ENCODE data around the gene C1QTNF1.

The C1QTNF1 gene

DNA sequence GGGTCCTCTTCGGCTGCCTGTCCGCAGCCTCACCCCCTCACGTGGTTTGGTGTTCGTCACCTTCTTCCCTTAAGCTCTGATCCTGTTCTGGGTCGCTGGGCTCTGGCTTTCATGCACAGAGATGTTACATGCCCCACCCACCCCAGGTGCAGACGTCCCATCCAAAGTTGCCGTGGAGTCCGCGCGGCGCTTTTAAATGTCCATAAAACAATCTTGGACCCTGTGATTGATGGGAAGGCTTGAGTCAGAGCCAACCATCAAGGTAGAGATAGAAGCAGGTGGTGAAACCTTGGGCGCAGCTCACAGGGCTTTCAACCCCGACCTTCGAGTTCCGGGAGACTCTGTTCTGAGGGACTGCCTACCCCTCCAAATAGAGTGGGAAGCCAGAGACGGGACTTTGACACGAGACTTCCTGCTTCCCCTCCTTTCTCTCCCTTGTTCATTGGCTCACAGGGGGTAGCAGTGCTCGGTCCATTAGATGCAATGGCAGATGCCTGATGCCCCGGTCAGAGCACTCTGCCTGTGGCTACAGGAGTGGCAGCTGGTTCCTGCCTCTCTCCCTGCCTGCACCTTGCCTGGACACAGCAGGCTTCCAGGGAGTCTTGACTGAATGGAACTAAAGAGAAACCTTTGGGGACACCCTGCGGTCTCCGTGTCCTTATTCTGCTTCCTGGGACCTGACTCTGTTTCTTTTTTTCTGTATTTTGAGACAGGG, 54.7 kb downstream of the C1QTNF1 start:
- no peak for ATAC-seq
- no peak for TF ChIP-seq BACH2 (CRISPR knock-in tag; IDR thresholded peaks at IDR 0.05; ENCODE audit: borderline replicate concordance)
- TF ChIP-seq, protein P1, sequence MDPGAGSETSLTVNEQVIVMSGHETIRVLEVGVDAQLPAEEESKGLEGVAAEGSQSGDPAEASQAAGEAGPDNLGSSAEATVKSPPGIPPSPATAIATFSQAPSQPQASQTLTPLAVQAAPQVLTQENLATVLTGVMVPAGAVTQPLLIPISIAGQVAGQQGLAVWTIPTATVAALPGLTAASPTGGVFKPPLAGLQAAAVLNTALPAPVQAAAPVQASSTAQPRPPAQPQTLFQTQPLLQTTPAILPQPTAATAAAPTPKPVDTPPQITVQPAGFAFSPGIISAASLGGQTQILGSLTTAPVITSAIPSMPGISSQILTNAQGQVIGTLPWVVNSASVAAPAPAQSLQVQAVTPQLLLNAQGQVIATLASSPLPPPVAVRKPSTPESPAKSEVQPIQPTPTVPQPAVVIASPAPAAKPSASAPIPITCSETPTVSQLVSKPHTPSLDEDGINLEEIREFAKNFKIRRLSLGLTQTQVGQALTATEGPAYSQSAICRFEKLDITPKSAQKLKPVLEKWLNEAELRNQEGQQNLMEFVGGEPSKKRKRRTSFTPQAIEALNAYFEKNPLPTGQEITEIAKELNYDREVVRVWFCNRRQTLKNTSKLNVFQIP (CRISPR knock-in tag; IDR thresholded peaks at IDR 0.05; ENCODE audit: borderline replicate concordance, low read depth): no peak
- TF ChIP-seq TCF4 (CRISPR knock-in tag; IDR thresholded peaks at IDR 0.05; ENCODE audit: borderline replicate concordance): no peak
- no peak for TF ChIP-seq GLIS3 (CRISPR knock-in tag; IDR thresholded peaks at IDR 0.05)
- TF ChIP-seq CSDC2 (CRISPR knock-in tag; IDR thresholded peaks at IDR 0.05): no peak
- TF ChIP-seq, protein P2, sequence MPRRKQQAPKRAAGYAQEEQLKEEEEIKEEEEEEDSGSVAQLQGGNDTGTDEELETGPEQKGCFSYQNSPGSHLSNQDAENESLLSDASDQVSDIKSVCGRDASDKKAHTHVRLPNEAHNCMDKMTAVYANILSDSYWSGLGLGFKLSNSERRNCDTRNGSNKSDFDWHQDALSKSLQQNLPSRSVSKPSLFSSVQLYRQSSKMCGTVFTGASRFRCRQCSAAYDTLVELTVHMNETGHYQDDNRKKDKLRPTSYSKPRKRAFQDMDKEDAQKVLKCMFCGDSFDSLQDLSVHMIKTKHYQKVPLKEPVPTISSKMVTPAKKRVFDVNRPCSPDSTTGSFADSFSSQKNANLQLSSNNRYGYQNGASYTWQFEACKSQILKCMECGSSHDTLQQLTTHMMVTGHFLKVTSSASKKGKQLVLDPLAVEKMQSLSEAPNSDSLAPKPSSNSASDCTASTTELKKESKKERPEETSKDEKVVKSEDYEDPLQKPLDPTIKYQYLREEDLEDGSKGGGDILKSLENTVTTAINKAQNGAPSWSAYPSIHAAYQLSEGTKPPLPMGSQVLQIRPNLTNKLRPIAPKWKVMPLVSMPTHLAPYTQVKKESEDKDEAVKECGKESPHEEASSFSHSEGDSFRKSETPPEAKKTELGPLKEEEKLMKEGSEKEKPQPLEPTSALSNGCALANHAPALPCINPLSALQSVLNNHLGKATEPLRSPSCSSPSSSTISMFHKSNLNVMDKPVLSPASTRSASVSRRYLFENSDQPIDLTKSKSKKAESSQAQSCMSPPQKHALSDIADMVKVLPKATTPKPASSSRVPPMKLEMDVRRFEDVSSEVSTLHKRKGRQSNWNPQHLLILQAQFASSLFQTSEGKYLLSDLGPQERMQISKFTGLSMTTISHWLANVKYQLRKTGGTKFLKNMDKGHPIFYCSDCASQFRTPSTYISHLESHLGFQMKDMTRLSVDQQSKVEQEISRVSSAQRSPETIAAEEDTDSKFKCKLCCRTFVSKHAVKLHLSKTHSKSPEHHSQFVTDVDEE (CRISPR knock-in tag; IDR thresholded peaks at IDR 0.05): no peak
- TF ChIP-seq ZFP30 (CRISPR knock-in tag; IDR thresholded peaks at IDR 0.05): no peak
- no peak for TF ChIP-seq ARNTL (CRISPR knock-in tag; IDR thresholded peaks at IDR 0.05; ENCODE audit: borderline replicate concordance, low read depth)
- TF ChIP-seq ZC3H10 (CRISPR knock-in tag; IDR thresholded peaks at IDR 0.05): no peak
- no peak for TF ChIP-seq ZFP3 (CRISPR knock-in tag; IDR thresholded peaks at IDR 0.05)

DNA sequence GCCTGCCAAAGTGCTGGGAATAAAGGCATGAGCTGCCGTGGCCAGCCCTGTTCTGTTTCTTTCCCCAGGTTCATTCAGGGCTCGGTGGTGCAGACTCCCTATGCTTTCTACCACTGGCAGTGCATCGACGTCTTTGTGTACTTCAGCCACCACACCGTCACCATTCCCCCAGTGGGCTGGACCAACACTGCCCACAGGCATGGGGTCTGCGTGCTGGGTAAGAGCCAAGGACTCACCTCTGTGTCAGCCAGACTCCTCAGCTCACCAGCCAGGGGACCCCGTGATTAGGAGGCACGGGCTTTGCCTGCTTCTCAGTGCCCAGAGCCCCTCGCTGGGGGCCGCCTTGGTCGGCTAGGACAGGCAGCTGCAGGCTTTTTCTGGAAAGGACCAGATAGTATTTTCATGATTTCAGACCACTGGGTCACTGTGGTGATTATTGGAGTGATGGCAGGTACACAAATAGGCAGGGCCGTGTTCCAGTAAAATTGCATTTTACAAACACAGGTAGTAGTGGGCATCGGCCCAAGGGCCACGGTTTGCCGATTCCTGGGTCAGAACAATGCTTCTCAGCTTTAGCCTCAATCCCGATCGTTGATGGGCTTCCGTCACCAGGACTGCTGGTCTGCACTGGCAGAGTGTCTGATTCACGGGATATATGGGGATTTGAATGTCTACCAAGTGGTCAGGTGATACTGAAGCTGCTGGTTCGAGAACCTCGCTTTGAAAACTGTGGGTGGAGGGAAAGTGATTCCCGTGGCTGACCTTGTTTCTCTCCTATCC, 55.6 kb downstream of the C1QTNF1 start:
- no peak for ATAC-seq

DNA sequence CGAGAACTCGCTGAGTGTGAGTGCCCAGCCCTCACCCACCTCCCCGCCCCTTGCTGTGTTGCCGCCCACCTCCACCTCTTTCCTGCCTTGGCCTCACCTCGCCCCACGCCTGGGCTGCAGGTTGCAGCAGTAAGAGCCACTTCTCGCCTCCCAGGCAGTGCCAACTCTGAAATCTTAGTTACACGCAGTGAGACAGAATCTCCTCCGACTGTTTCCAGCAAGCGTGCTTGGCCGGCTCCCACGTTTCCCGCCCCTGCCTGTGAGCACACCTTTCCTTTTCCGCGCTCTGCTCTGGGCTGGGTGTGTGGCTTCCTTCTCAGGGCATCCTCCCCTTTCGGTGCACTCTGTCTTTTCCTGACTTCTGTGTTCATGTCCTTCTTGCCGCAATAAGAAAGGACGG, 56.4 kb downstream of the C1QTNF1 start:
- TF ChIP-seq ZNF565 (CRISPR knock-in tag; conservative IDR thresholded peaks at IDR 0.05; ENCODE audit: low read depth) (no peak), OSR1 (CRISPR knock-in tag; IDR thresholded peaks at IDR 0.05) (no peak), TCF4 (CRISPR knock-in tag; IDR thresholded peaks at IDR 0.05; ENCODE audit: borderline replicate concordance) (no peak), TOX (CRISPR knock-in tag; IDR thresholded peaks at IDR 0.05; ENCODE audit: borderline replicate concordance) (no peak), ZC3H10 (CRISPR knock-in tag; IDR thresholded peaks at IDR 0.05) (no peak)
- ATAC-seq: no peak

More for the DNA sequence above, 55.6 kb downstream of the C1QTNF1 start:
- TF ChIP-seq RARB (CRISPR knock-in tag; IDR thresholded peaks at IDR 0.05) (no peak), PPARA (CRISPR knock-in tag; IDR thresholded peaks at IDR 0.05; ENCODE audit: borderline replicate concordance) (no peak), BACH2 (CRISPR knock-in tag; IDR thresholded peaks at IDR 0.05; ENCODE audit: borderline replicate concordance) (no peak), CSDC2 (CRISPR knock-in tag; IDR thresholded peaks at IDR 0.05) (no peak), ESRRG (CRISPR knock-in tag; IDR thresholded peaks at IDR 0.05) (no peak), ZFP3 (CRISPR knock-in tag; IDR thresholded peaks at IDR 0.05) (no peak), GLIS3 (CRISPR knock-in tag; IDR thresholded peaks at IDR 0.05) (no peak), ISL1 (CRISPR knock-in tag; IDR thresholded peaks at IDR 0.05) (no peak), ARNTL (CRISPR knock-in tag; IDR thresholded peaks at IDR 0.05; ENCODE audit: borderline replicate concordance, low read depth) (no peak), TOX (CRISPR knock-in tag; IDR thresholded peaks at IDR 0.05; ENCODE audit: borderline replicate concordance) (no peak)
- TF ChIP-seq, protein P3, sequence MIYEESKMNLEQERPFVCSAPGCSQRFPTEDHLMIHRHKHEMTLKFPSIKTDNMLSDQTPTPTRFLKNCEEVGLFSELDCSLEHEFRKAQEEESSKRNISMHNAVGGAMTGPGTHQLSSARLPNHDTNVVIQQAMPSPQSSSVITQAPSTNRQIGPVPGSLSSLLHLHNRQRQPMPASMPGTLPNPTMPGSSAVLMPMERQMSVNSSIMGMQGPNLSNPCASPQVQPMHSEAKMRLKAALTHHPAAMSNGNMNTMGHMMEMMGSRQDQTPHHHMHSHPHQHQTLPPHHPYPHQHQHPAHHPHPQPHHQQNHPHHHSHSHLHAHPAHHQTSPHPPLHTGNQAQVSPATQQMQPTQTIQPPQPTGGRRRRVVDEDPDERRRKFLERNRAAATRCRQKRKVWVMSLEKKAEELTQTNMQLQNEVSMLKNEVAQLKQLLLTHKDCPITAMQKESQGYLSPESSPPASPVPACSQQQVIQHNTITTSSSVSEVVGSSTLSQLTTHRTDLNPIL (CRISPR knock-in tag; IDR thresholded peaks at IDR 0.05; ENCODE audit: low read depth): no peak
- TF ChIP-seq, protein P4, sequence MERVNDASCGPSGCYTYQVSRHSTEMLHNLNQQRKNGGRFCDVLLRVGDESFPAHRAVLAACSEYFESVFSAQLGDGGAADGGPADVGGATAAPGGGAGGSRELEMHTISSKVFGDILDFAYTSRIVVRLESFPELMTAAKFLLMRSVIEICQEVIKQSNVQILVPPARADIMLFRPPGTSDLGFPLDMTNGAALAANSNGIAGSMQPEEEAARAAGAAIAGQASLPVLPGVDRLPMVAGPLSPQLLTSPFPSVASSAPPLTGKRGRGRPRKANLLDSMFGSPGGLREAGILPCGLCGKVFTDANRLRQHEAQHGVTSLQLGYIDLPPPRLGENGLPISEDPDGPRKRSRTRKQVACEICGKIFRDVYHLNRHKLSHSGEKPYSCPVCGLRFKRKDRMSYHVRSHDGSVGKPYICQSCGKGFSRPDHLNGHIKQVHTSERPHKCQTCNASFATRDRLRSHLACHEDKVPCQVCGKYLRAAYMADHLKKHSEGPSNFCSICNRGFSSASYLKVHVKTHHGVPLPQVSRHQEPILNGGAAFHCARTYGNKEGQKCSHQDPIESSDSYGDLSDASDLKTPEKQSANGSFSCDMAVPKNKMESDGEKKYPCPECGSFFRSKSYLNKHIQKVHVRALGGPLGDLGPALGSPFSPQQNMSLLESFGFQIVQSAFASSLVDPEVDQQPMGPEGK (CRISPR knock-in tag; IDR thresholded peaks at IDR 0.05; ENCODE audit: borderline replicate concordance): no peak

Data from SK-N-SH treated with all-trans-retinoic acid at 6 μM for 48 hours (cell line).